MM.1S (cell line): ENCODE results near the gene TXNL4B.

Experiments
- CTCF ChIP-seq: fragments of 300-600 bp; sonication (generic); IDR thresholded peaks from 2 replicates; pipeline ENCODE4 v1.5.1; 2016; ENCODE audit warnings: antibody characterized with exemption, low read length, mixed read lengths
- EZH2 ChIP-seq: fragments of 300-600 bp; sonication (generic); optimal IDR thresholded peaks from 2 replicates; pipeline ENCODE3; 2017; ENCODE audit warnings: low read depth, mild to moderate bottlenecking, antibody characterized with exemption, low read length, mixed read lengths

GRCh38 chr16:72111657-72112451 is 18.4 kb upstream of the TXNL4B start:
- no peak for TF ChIP-seq CTCF
- TF ChIP-seq EZH2, result no peak
